Lung (tissue), 12 donors: Measurements from ENCODE around the gene RAB37. TPM values are rescaled to one million over a fixed set of nuclear protein-coding genes. Genes with fewer than 3 reads are reported as not detected.

Experiments used
- ATAC-seq: fragments of 200-7000 bp; cut with Tn5 transposase; one replicate; pipeline ENCODE4 v1.9.1; 2020; ENCODE audit warnings: moderate number of reproducible peaks; ENCODE audit not compliant: insufficient read depth, low FRiP score
- DNase-seq, 3 donors: peaks; one replicate each; pipeline ENCODE4 v3.0.0-alpha.2; 2013 to 2017
- H3K27ac ChIP-seq, 2 donors: one replicate each; pipeline ENCODE4 v1.5.1; 2013; ENCODE audit warnings: mild to moderate bottlenecking in 2 of 2, moderate library complexity in 2 of 2, control low read depth in 1 of 2, inconsistent platforms in 1 of 2, low read depth in 1 of 2, low read length in 1 of 2
- H3K27me3 ChIP-seq, 3 donors: one replicate each; pipeline ENCODE4 v1.5.1; 2013; ENCODE audit warnings: low read length in 2 of 3; ENCODE audit not compliant: control insufficient read depth in 3 of 3, insufficient read depth in 3 of 3
- H3K36me3 ChIP-seq, 4 donors: one replicate each; pipeline ENCODE4 v1.5.1; 2013; ENCODE audit warnings: low read length in 4 of 4, mild to moderate bottlenecking in 1 of 4, moderate library complexity in 1 of 4; ENCODE audit not compliant: control insufficient read depth in 4 of 4, insufficient read depth in 4 of 4
- H3K4me1 ChIP-seq, 5 donors: one replicate each; pipeline ENCODE4 v1.5.1; 2013; ENCODE audit warnings: low read length in 5 of 5, mild to moderate bottlenecking in 2 of 5, moderate library complexity in 1 of 5; ENCODE audit not compliant: control insufficient read depth in 5 of 5, insufficient read depth in 5 of 5
- H3K4me3 ChIP-seq: one replicate; pipeline ENCODE4 v1.5.1; 2013; ENCODE audit warnings: mild to moderate bottlenecking, control low read depth, moderate library complexity
- H3K9ac ChIP-seq, 2 donors: one replicate each; pipeline ENCODE4 v1.5.1; 2013; ENCODE audit warnings: low read length in 2 of 2, control low read depth in 1 of 2; ENCODE audit not compliant: insufficient read depth in 1 of 2
- H3K9me3 ChIP-seq, 4 donors: one replicate each; pipeline ENCODE4 v1.5.1; 2013; ENCODE audit warnings: low read length in 3 of 4, mild to moderate bottlenecking in 1 of 4, moderate library complexity in 1 of 4; ENCODE audit not compliant: control insufficient read depth in 4 of 4, insufficient read depth in 3 of 4
- CTCF ChIP-seq: IDR thresholded peaks from 2 replicates; pipeline ENCODE4 v1.5.1; 2012; ENCODE audit warnings: mild to moderate bottlenecking; ENCODE audit errors: control extremely low read depth, extremely low read depth
- WGBS, 2 donors: extraction: QIAGEN DNeasy Blood & Tissue Kit; methylation state at CpG; one replicate each; pipeline ENCODE4 v1.1.7; 2013; 5-methylcytosine and 5-hydroxymethylcytosine counted together
- polyA plus RNA-seq, 2 donors: library from polyadenylated mRNA; stranded (reverse); fragments of 200-250 nt; gene quantifications; one replicate each; pipeline ENCODE4 v1.2.1, GENCODE V29; 2013
- total RNA-seq, 2 donors: library from RNA; depleted of rRNA in 1 of 2; stranded (reverse); fragments of >200 nt in 1 of 2; gene quantifications; one replicate each; pipeline ENCODE4 v1.2.1, GENCODE V29; 2014 to 2021
- donor health status: control.
- donor health status: control.
- donor health status: Bipolar disorder and iron deficiency.
- donor health status: healthy.
- donor health status: DM: yes; HTN: yes; CAD: no.

RAB37 gene
- total and polyA plus RNA-seq, 4 donors: 3.2 to 7.3 (median 5.9) TPM

DNA sequence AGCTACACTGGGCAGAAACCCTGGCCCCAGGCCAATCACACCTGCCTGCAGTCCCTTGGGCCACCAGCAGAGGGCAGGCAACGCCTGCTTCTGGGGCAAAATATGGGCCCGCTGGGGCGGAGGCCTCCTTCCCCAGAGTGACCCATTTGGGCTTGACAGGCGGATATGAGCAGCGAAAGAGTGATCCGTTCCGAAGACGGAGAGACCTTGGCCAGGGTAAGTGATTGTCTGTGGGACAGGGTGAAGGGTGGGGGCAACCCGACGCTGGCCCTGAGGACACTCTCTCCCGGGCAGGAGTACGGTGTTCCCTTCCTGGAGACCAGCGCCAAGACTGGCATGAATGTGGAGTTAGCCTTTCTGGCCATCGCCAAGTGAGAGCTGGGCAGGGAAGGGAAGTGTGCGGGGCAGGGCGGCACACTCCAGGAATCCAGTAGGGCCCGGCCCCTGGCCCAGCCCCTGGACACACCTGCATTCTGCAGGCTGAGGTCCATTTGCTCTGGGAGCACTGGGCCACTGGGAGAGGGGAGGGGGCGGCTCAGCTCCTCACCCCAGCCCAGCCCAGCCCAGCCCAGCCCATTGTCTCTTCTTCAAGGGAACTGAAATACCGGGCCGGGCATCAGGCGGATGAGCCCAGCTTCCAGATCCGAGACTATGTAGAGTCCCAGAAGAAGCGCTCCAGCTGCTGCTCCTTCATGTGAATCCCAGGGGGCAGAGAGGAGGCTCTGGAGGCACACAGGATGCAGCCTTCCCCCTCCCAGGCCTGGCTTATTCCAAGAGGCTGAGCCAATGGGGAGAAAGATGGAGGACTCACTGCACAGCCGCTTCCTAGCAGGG is 7.9 kb downstream of the RAB37 start:
- Histone ChIP-seq H3K27ac (peak overlapping the region in 1 of 2 donors; percentile 77), H3K4me3 (no peak overlapping the region)

GRCh38 chr17:74745548-74746177 is 8.6 kb downstream of the RAB37 start:
- peak overlapping the region in 1 of 2 donors; percentile 48 for H3K27ac ChIP-seq
- no peaks in the 10 kb centered on the region for H3K36me3 ChIP-seq
- no peaks in the 10 kb centered on the region for H3K9me3 ChIP-seq
- no peak overlapping the region for H3K4me3 ChIP-seq
- DNase-seq (no peak), ATAC-seq (no peak)
- H3K27me3 ChIP-seq: peaks cover 0 to 3% (median 0%) of the 10 kb centered on the region in 3 donors
- peaks cover 0 to 47% (median 27%) of the 10 kb centered on the region in 5 donors for H3K4me1 ChIP-seq
- no peak for TF ChIP-seq CTCF
- H3K9ac ChIP-seq: no peak overlapping the region
- 88 to 96% methylated on average over 8 of the region's 8 CpGs for WGBS, 2 donors

More for the DNA sequence above, 7.9 kb downstream of the RAB37 start:
- Histone ChIP-seq H3K4me1 (peaks cover 0 to 41% (median 27%) of the 10 kb centered on the region in 5 donors), H3K9me3 (no peaks in the 10 kb centered on the region), H3K36me3 (no peaks in the 10 kb centered on the region), H3K9ac (no peak overlapping the region), H3K27me3 (peaks cover 0 to 7% (median 0%) of the 10 kb centered on the region in 3 donors)
- peak; percentile 34 for ATAC-seq
- 31 to 44% methylated on average over 23 to 24 of the region's 24 CpGs for whole genome bisulfite sequencing, 2 donors
- TF ChIP-seq CTCF: peak; percentile 99
- DNase-seq: peak; percentile 76 to 84 (median 77)

DNA sequence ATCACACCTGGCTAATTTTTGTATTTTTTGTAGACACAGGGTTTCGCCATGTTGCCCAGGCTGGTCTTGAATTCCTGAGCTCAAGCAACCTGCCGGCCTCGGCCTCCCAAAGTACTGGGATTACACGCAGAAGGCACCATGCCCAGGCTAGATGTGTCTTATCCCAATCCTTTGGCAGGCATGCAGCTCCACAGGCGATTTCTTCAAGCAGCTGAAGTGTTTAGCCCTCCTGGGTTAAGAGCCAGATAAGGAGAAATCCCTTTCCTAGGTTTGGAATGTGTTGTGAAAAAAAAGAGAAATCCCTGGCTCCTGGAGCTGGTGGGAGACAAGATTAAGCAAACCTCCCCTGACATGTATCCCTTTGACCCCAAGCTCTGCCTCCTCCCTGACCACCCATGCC is 9.3 kb downstream of the RAB37 start:
- Histone ChIP-seq H3K9ac (no peak overlapping the region), H3K4me1 (peaks cover 0 to 54% (median 28%) of the 10 kb centered on the region in 5 donors), H3K4me3 (no peak overlapping the region), H3K27ac (peak overlapping the region in 1 of 2 donors; percentile 64), H3K9me3 (no peaks in the 10 kb centered on the region), H3K27me3 (peaks cover 0 to 3% (median 0%) of the 10 kb centered on the region in 3 donors), H3K36me3 (no peaks in the 10 kb centered on the region)
- WGBS, 2 donors: 60 to 74% methylated on average over 5 of the region's 5 CpGs
- DNase-seq (no peak), ATAC-seq (no peak)
- TF ChIP-seq CTCF: no peak
